SU-DHL-6 (cell line): ENCODE measurements around the gene VSTM5.

Experiments
- CTCF ChIP-seq: fragments of 200-600 bp; sonication (generic); IDR thresholded peaks from one replicate; pipeline ENCODE4 v1.5.1; 2017; ENCODE audit warnings: antibody characterized with exemption, mild to moderate bottlenecking, low read length, moderate library complexity; ENCODE audit not compliant: insufficient read depth, poor library complexity, severe bottlenecking
- EZH2phosphoT487 ChIP-seq: fragments of 200-600 bp; sonication (generic), shearing (Covaris generic); conservative IDR thresholded peaks from 2 replicates; pipeline ENCODE4 v1.6.1; 2018; ENCODE audit warnings: mild to moderate bottlenecking, antibody characterized with exemption, low read length, moderate library complexity, mixed read lengths

DNA sequence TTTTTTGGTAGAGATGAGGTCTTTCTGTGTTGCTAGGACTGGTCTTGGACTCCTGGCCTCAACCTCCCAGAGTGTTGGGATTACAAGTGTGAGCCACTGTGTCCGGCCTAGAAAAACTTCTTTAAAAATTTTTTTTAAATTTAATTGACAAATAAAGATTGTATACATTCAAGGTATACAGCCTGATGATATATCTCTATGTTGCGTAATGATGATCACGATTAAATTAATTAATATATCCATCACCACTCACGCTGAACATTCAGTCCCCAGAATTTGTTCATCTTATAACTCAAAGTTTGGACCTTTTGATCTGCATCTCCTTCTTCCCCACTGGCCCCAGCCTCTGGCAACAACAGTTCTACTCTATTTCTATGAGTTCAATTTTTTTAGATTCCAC is 27.2 kb downstream of the VSTM5 start:
- TF ChIP-seq CTCF, result no peak
- TF ChIP-seq EZH2phosphoT487, result no peak
